ENCODE results near the gene DENND4C.
A peak's percentile ranks its signal among the peaks of the same experiment; 100 is the strongest.

Gene DENND4C

DNA sequence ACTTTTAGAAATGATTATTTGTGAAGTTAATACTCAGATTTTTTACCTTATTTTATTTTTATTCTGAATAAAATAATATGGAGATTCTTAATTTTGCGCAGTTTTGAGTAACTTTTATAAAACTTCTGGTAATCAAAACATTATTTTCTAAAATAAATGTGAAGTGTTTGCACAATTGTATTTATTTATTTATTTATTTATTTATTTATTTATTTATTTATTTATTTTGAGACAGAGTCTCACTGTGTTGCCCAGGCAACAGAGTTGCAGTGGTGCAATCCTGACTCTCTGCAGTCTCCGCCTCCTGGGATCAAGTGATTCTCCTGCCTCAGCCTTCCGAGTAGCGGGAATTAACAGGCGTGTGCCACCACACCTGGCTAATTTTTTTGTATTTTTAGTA lies 76.1 kb downstream of the DENND4C start (continued):
- TF ChIP-seq ZNF510 (tag by site-specific recombination; IDR thresholded peaks at IDR 0.05; ENCODE audit: insufficient replicate concordance) (peak; percentile 67), ZNF664 (tag by site-specific recombination; IDR thresholded peaks at IDR 0.05) (0 out of 2 replicates have a peak, but pooled peaks have one; percentile 41), ZNF112 (tag by site-specific recombination; IDR thresholded peaks at IDR 0.05) (no peak), ZNF394 (tag by site-specific recombination; IDR thresholded peaks at IDR 0.05; ENCODE audit: borderline replicate concordance) (peak; percentile 92), BCL11B (tag by site-specific recombination; IDR thresholded peaks at IDR 0.05; ENCODE audit: low read depth) (no peak), ZNF391 (tag by site-specific recombination; IDR thresholded peaks at IDR 0.05; ENCODE audit: borderline replicate concordance, low read depth) (no peak), ZNF626 (tag by site-specific recombination; IDR thresholded peaks at IDR 0.05) (no peak), ZBTB8A (tag by site-specific recombination; IDR thresholded peaks at IDR 0.05) (peak; percentile 70), SCRT2 (tag by site-specific recombination; IDR thresholded peaks at IDR 0.05) (no peak), ZNF140 (tag by site-specific recombination; IDR thresholded peaks at IDR 0.05) (peak; percentile 69; the same call in 1 of the 2 replicates), ZNF501 (tag by site-specific recombination; IDR thresholded peaks at IDR 0.05) (no peak), SP7 (tag by site-specific recombination; IDR thresholded peaks at IDR 0.05) (no peak), ZNF514 (tag by site-specific recombination; IDR thresholded peaks at IDR 0.05) (no peak), ZNF433 (tag by site-specific recombination; IDR thresholded peaks at IDR 0.05; ENCODE audit: low read depth) (peak; percentile 38; the same call in 1 of the 2 replicates), ZNF132 (tag by site-specific recombination; IDR thresholded peaks at IDR 0.05; ENCODE audit: borderline replicate concordance) (no peak), ZNF529 (tag by site-specific recombination; IDR thresholded peaks at IDR 0.05; ENCODE audit: insufficient replicate concordance) (peak; percentile 14)
- TF ChIP-seq, protein P1, sequence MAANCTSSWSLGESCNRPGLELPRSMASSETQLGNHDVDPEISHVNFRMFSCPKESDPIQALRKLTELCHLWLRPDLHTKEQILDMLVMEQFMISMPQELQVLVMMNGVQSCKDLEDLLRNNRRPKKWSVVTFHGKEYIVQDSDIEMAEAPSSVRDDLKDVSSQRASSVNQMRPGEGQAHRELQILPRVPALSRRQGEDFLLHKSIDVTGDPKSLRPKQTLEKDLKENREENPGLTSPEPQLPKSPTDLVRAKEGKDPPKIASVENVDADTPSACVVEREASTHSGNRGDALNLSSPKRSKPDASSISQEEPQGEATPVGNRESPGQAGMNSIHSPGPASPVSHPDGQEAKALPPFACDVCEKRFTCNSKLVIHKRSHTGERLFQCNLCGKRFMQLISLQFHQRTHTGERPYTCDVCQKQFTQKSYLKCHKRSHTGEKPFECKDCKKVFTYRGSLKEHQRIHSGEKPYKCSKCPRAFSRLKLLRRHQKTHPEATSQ (tag by site-specific recombination; IDR thresholded peaks at IDR 0.05): no peak
- TF ChIP-seq, protein P2, sequence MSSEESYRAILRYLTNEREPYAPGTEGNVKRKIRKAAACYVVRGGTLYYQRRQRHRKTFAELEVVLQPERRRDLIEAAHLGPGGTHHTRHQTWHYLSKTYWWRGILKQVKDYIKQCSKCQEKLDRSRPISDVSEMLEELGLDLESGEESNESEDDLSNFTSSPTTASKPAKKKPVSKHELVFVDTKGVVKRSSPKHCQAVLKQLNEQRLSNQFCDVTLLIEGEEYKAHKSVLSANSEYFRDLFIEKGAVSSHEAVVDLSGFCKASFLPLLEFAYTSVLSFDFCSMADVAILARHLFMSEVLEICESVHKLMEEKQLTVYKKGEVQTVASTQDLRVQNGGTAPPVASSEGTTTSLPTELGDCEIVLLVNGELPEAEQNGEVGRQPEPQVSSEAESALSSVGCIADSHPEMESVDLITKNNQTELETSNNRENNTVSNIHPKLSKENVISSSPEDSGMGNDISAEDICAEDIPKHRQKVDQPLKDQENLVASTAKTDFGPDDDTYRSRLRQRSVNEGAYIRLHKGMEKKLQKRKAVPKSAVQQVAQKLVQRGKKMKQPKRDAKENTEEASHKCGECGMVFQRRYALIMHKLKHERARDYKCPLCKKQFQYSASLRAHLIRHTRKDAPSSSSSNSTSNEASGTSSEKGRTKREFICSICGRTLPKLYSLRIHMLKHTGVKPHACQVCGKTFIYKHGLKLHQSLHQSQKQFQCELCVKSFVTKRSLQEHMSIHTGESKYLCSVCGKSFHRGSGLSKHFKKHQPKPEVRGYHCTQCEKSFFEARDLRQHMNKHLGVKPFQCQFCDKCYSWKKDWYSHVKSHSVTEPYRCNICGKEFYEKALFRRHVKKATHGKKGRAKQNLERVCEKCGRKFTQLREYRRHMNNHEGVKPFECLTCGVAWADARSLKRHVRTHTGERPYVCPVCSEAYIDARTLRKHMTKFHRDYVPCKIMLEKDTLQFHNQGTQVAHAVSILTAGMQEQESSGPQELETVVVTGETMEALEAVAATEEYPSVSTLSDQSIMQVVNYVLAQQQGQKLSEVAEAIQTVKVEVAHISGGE (tag by site-specific recombination; conservative IDR thresholded peaks at IDR 0.05; ENCODE audit: low read depth): peak; percentile 73
- TF ChIP-seq, protein P3, sequence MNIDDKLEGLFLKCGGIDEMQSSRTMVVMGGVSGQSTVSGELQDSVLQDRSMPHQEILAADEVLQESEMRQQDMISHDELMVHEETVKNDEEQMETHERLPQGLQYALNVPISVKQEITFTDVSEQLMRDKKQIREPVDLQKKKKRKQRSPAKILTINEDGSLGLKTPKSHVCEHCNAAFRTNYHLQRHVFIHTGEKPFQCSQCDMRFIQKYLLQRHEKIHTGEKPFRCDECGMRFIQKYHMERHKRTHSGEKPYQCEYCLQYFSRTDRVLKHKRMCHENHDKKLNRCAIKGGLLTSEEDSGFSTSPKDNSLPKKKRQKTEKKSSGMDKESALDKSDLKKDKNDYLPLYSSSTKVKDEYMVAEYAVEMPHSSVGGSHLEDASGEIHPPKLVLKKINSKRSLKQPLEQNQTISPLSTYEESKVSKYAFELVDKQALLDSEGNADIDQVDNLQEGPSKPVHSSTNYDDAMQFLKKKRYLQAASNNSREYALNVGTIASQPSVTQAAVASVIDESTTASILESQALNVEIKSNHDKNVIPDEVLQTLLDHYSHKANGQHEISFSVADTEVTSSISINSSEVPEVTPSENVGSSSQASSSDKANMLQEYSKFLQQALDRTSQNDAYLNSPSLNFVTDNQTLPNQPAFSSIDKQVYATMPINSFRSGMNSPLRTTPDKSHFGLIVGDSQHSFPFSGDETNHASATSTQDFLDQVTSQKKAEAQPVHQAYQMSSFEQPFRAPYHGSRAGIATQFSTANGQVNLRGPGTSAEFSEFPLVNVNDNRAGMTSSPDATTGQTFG (tag by site-specific recombination; IDR thresholded peaks at IDR 0.05; ENCODE audit: borderline replicate concordance): no peak
- TF ChIP-seq, protein P4, sequence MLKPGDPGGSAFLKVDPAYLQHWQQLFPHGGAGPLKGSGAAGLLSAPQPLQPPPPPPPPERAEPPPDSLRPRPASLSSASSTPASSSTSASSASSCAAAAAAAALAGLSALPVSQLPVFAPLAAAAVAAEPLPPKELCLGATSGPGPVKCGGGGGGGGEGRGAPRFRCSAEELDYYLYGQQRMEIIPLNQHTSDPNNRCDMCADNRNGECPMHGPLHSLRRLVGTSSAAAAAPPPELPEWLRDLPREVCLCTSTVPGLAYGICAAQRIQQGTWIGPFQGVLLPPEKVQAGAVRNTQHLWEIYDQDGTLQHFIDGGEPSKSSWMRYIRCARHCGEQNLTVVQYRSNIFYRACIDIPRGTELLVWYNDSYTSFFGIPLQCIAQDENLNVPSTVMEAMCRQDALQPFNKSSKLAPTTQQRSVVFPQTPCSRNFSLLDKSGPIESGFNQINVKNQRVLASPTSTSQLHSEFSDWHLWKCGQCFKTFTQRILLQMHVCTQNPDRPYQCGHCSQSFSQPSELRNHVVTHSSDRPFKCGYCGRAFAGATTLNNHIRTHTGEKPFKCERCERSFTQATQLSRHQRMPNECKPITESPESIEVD (tag by site-specific recombination; IDR thresholded peaks at IDR 0.05): no peak
- TF ChIP-seq, protein P5, sequence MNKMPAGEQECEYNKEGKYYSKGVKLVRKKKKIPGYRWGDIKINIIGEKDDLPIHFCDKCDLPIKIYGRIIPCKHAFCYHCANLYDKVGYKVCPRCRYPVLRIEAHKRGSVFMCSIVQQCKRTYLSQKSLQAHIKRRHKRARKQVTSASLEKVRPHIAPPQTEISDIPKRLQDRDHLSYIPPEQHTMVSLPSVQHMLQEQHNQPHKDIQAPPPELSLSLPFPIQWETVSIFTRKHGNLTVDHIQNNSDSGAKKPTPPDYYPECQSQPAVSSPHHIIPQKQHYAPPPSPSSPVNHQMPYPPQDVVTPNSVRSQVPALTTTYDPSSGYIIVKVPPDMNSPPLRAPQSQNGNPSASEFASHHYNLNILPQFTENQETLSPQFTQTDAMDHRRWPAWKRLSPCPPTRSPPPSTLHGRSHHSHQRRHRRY (tag by site-specific recombination; IDR thresholded peaks at IDR 0.05): no peak
- TF ChIP-seq, protein P6, sequence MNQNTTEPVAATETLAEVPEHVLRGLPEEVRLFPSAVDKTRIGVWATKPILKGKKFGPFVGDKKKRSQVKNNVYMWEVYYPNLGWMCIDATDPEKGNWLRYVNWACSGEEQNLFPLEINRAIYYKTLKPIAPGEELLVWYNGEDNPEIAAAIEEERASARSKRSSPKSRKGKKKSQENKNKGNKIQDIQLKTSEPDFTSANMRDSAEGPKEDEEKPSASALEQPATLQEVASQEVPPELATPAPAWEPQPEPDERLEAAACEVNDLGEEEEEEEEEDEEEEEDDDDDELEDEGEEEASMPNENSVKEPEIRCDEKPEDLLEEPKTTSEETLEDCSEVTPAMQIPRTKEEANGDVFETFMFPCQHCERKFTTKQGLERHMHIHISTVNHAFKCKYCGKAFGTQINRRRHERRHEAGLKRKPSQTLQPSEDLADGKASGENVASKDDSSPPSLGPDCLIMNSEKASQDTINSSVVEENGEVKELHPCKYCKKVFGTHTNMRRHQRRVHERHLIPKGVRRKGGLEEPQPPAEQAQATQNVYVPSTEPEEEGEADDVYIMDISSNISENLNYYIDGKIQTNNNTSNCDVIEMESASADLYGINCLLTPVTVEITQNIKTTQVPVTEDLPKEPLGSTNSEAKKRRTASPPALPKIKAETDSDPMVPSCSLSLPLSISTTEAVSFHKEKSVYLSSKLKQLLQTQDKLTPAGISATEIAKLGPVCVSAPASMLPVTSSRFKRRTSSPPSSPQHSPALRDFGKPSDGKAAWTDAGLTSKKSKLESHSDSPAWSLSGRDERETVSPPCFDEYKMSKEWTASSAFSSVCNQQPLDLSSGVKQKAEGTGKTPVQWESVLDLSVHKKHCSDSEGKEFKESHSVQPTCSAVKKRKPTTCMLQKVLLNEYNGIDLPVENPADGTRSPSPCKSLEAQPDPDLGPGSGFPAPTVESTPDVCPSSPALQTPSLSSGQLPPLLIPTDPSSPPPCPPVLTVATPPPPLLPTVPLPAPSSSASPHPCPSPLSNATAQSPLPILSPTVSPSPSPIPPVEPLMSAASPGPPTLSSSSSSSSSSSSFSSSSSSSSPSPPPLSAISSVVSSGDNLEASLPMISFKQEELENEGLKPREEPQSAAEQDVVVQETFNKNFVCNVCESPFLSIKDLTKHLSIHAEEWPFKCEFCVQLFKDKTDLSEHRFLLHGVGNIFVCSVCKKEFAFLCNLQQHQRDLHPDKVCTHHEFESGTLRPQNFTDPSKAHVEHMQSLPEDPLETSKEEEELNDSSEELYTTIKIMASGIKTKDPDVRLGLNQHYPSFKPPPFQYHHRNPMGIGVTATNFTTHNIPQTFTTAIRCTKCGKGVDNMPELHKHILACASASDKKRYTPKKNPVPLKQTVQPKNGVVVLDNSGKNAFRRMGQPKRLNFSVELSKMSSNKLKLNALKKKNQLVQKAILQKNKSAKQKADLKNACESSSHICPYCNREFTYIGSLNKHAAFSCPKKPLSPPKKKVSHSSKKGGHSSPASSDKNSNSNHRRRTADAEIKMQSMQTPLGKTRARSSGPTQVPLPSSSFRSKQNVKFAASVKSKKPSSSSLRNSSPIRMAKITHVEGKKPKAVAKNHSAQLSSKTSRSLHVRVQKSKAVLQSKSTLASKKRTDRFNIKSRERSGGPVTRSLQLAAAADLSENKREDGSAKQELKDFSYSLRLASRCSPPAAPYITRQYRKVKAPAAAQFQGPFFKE (tag by site-specific recombination; IDR thresholded peaks at IDR 0.05; ENCODE audit: borderline replicate concordance): no peak
